Endodermal cell (in vitro differentiated cells): ENCODE results near the gene ANO6. TPM values are rescaled to one million over a fixed set of nuclear protein-coding genes. Genes with fewer than 3 reads are reported as not detected.
A peak's percentile ranks its signal among the peaks of the same experiment; 100 is the strongest.

Experiments used
- DNase-seq: peaks from one replicate; pipeline ENCODE4 v3.0.0-alpha.2; 2017
- H3K27ac ChIP-seq: 2 replicates; pipeline ENCODE4 v1.5.1; 2013; ENCODE audit warnings: mild to moderate bottlenecking, low read depth, low read length, moderate library complexity
- H3K27me3 ChIP-seq: 2 replicates; pipeline ENCODE4 v1.6.1; 2013; ENCODE audit warnings: mild to moderate bottlenecking, low read length, moderate library complexity; ENCODE audit not compliant: insufficient read depth, control insufficient read depth, poor library complexity, severe bottlenecking
- H3K36me3 ChIP-seq: 2 replicates; pipeline ENCODE4 v1.7.0; 2013; ENCODE audit warnings: mild to moderate bottlenecking, low read length, moderate library complexity; ENCODE audit not compliant: control insufficient read depth, insufficient read depth
- H3K4me1 ChIP-seq: one replicate; pipeline ENCODE4 v1.7.0; 2013; ENCODE audit warnings: low read length; ENCODE audit not compliant: control insufficient read depth, insufficient read depth
- H3K4me3 ChIP-seq: 2 replicates; pipeline ENCODE4 v1.5.1; 2013; ENCODE audit warnings: mild to moderate bottlenecking, low read length, moderate library complexity
- H3K9ac ChIP-seq: 2 replicates; pipeline ENCODE4 v1.6.1; 2013; ENCODE audit warnings: mild to moderate bottlenecking, low read length, moderate library complexity; ENCODE audit not compliant: poor library complexity, severe bottlenecking; ENCODE audit errors: extremely low read depth
- H3K9me3 ChIP-seq: 2 replicates; pipeline ENCODE4 v1.6.1; 2013; ENCODE audit warnings: mild to moderate bottlenecking, low read length, moderate library complexity; ENCODE audit not compliant: control insufficient read depth
- H3K27ac Mint-ChIP-seq: 2 replicates; pipeline ENCODE4 v1.8.0; 2020; ENCODE audit warnings: mixed read lengths
- H3K27me3 Mint-ChIP-seq: 2 replicates; pipeline ENCODE4 v1.8.0; 2021; ENCODE audit warnings: mild to moderate bottlenecking, mixed read lengths; ENCODE audit not compliant: insufficient read depth
- H3K36me3 Mint-ChIP-seq: 2 replicates; pipeline ENCODE4 v1.8.0; 2020; ENCODE audit warnings: low read depth, mixed read lengths
- H3K4me1 Mint-ChIP-seq: 2 replicates; pipeline ENCODE4 v1.8.0; 2020; ENCODE audit warnings: mixed read lengths
- H3K4me3 Mint-ChIP-seq: 2 replicates; pipeline ENCODE4 v1.8.0; 2020; ENCODE audit warnings: mild to moderate bottlenecking, moderate library complexity, mixed read lengths
- H3K9me3 Mint-ChIP-seq: 2 replicates; pipeline ENCODE4 v1.8.0; 2020; ENCODE audit warnings: mild to moderate bottlenecking, mixed read lengths
- WGBS, 2 experiments: methylation state at CpG; one replicate each; pipeline versions ENCODE4 v1.1.5 to v1.1.7; 2013; ENCODE audit warnings: missing lambda C conversion rate in 2 of 2, mixed read lengths in 1 of 2; ENCODE audit not compliant: insufficient coverage in 1 of 2, insufficient read length in 1 of 2; 5-methylcytosine and 5-hydroxymethylcytosine counted together
- total RNA-seq, 2 donors: library from RNA; stranded (reverse); fragmentation: NEBNext Ultra II Directional in 1 of 2; extraction: Animal tissue kit (Norgen Biotek cat#: 25700) in 1 of 2; gene quantifications; 2 replicates in 1 of 2; 3 replicates in 1 of 2; pipeline ENCODE4 v1.2.1, GENCODE V29; 2021
- TF ChIP-seq, protein P1 (sequence below): fragments of 200-600 bp; sonication (generic); conservative IDR thresholded peaks from 2 replicates; pipeline ENCODE4 v1.5.0; 2021; ENCODE audit warnings: antibody characterized with exemption, mild to moderate bottlenecking

The ANO6 gene
- total RNA-seq, 2 donors from 2014 or later, result 53.5 to 55.2 TPM

DNA sequence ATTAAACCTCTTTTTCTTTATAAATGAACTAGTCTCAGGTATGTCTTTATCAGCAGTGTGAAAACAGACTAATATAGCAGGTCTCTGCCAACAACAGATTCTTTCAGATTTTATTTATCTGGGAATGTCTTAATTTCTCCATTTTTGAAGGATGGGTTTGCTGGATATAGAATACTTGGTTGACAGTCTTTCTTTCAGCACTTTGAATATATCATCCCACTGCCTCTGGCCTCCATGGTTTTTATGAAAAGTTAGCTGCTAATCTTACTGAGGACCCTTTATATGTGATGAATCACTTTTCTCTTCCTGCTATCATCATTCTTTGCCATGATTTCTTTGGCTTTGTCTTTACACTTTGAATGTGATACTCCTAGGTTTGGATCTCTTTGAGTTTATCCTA lies 148.0 kb downstream of the ANO6 start:
- peaks cover 26% of the 10 kb centered on the region for H3K36me3 ChIP-seq
- H3K4me1 ChIP-seq, result no peaks in the 10 kb centered on the region
- H3K4me3 ChIP-seq, result peak overlapping the region; percentile 6
- DNase-seq, result no peak
- H3K27ac ChIP-seq, result no peak overlapping the region
- Mint-ChIP-seq H3K4me3 (no peak overlapping the region), H3K36me3 (peaks cover 64% of the 10 kb centered on the region), H3K4me1 (no peaks in the 10 kb centered on the region), H3K27ac (no peak overlapping the region), H3K9me3 (peaks cover 32% of the 10 kb centered on the region), H3K27me3 (no peaks in the 10 kb centered on the region)
- TF ChIP-seq, protein P1, sequence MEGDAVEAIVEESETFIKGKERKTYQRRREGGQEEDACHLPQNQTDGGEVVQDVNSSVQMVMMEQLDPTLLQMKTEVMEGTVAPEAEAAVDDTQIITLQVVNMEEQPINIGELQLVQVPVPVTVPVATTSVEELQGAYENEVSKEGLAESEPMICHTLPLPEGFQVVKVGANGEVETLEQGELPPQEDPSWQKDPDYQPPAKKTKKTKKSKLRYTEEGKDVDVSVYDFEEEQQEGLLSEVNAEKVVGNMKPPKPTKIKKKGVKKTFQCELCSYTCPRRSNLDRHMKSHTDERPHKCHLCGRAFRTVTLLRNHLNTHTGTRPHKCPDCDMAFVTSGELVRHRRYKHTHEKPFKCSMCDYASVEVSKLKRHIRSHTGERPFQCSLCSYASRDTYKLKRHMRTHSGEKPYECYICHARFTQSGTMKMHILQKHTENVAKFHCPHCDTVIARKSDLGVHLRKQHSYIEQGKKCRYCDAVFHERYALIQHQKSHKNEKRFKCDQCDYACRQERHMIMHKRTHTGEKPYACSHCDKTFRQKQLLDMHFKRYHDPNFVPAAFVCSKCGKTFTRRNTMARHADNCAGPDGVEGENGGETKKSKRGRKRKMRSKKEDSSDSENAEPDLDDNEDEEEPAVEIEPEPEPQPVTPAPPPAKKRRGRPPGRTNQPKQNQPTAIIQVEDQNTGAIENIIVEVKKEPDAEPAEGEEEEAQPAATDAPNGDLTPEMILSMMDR, result no peak
- H3K27me3 ChIP-seq, result no peaks in the 10 kb centered on the region
- no peak overlapping the region for H3K9ac ChIP-seq
- peaks cover 45% of the 10 kb centered on the region for H3K9me3 ChIP-seq

DNA sequence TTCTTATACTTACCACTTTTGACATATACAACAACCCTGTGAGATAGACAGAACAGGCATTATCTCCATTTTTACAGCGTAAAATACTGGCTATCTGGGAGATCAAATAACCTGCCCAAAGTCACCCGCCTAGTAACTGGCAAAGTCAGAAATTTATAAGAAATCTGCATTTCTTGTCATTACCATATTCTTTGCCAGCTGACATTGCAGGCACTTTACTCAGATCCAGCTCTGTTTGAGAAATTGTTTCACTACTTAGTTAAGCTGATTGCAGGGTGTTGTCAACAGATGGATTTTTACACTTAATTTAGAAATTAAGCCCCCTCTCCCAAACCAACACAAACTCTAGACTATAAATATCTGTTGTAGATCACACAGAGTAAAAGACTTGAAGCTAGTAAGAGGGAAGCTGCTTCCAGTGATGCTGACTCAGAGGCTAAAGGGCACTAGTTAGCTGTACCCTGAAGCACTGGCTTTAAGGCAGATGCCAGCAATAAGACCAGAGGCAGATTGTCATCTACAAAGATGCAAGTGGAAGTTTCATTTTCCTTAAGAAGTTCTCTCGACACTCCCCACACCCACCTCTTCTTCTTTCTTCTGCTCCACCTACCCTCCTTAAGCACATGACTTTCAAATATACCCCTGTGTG lies 153.1 kb downstream of the ANO6 start:
- Histone ChIP-seq H3K27ac (no peak overlapping the region), H3K27me3 (no peaks in the 10 kb centered on the region), H3K36me3 (peaks cover 24% of the 10 kb centered on the region), H3K9me3 (peaks cover 30% of the 10 kb centered on the region), H3K4me3 (no peak overlapping the region), H3K4me1 (no peaks in the 10 kb centered on the region), H3K9ac (no peak overlapping the region)
- Mint-ChIP-seq H3K36me3 (peaks cover 46% of the 10 kb centered on the region), H3K27me3 (no peaks in the 10 kb centered on the region), H3K4me3 (no peak overlapping the region), H3K27ac (no peak overlapping the region), H3K4me1 (no peaks in the 10 kb centered on the region), H3K9me3 (peaks cover 15% of the 10 kb centered on the region)
- no peak for DNase-seq
- WGBS, 2 experiments, result 90% methylated on average over 3 of the region's 3 CpGs; no CpG with 5 or more reads in 1 of the 2 experiments
- TF ChIP-seq, protein P1, result no peak

DNA sequence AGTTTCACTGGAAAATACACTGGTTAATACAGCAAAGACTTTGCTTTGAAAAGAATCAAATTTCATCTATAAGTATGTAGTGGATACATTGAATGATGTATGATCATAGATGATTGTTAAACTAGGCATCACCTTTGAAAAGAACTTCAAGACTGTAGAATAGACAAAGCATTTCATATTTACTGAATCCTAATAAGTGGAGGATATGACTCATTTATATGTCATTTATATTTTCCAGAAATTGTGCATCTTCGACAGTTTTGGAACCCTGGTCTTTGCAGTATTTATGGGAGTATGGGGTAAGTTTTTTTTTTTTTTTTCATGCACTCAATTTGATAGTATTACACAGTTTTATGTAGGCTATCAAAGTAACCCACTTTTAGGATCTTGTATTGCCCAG lies 161.9 kb downstream of the ANO6 start:
- H3K9ac ChIP-seq, result no peak overlapping the region
- no peak overlapping the region for H3K4me3 Mint-ChIP-seq
- no peaks in the 10 kb centered on the region for H3K27me3 Mint-ChIP-seq
- peaks cover 7% of the 10 kb centered on the region for H3K9me3 ChIP-seq
- peaks cover 6% of the 10 kb centered on the region for H3K4me1 ChIP-seq
- H3K27ac ChIP-seq, result no peak overlapping the region
- WGBS, 2 experiments, result 100% methylated on average over 1 of the region's 1 CpG; no CpG with 5 or more reads in 1 of the 2 experiments
- H3K36me3 Mint-ChIP-seq, result peaks cover 28% of the 10 kb centered on the region
- no peaks in the 10 kb centered on the region for H3K27me3 ChIP-seq
- DNase-seq, result no peak
- TF ChIP-seq, protein P1, result no peak
- no peak overlapping the region for H3K4me3 ChIP-seq
- no peak overlapping the region for H3K27ac Mint-ChIP-seq
- H3K4me1 Mint-ChIP-seq, result peaks cover 11% of the 10 kb centered on the region
- peaks cover 4% of the 10 kb centered on the region for H3K9me3 Mint-ChIP-seq
- peaks cover 9% of the 10 kb centered on the region for H3K36me3 ChIP-seq
